Endometrial microvascular endothelial cells (primary cell): ENCODE data around the gene PCBD1. TPM values are rescaled to one million over a fixed set of nuclear protein-coding genes. Genes with fewer than 3 reads are reported as not detected.

Experiments
- in situ Hi-C: cut with HindIII; loops from 2 replicates; pipeline ENCODE4 v1.10.0; 2017; ENCODE audit warnings: low sequenced_read_pairs, low pct_unique_long_range_greater_than_20kb; ENCODE audit errors: inconsistent ontology term
- total RNA-seq: library from RNA; depleted of rRNA; stranded (reverse); fragments of >200 nt; gene quantifications from one replicate; pipeline ENCODE4 v1.2.3, GENCODE V29; 2015; ENCODE audit errors: inconsistent ontology term

PCBD1 gene
- total RNA-seq = 134 TPM

DNA sequence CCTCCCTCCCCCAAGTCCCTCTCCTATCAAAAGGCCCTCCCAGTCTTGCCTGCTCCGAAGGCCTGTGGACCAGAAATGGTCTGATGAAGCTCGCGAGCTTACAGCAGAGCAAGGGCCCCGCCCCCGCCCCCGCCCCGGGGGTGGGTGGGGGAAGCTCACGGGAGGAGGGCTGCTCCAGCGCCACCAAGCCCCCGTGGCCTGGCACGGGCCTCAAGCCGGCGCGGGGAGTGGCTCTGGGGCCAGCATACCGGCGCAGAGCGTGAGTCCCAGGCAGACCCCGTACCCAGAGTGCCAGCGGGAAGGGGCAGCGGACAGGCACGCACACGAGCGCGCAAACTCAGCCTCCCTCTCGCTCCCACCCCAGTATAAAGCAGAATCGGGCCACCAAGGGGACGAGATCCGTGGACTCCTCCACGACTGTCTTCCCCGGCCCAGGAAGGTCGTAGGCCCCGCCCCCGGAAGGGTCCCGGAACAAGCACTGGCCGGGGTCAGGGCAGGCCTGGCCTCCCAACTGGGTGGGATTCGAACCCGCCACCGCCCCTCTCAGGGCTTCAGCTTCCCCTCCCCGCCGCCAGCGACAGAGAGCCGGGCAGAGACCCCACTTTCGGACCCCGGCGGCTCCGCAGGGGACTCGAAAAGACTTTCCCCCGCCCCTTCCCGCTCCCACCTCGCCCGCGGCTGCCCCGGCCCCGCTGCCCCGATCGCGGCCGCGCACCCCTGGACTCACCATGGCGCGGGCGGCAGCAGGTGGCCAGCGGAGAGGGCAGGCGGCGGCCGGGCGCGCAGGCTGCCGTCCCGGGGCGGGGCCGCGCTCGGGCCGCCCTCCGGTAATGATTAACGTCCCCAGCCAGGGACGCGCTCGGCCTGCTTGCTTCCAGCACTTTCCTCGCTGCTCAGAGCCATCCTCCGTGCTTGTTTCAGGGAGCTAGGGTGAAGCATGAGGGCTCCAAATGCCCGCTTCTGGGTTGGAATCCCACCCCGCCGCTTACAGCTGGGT lies at the start of gene PCBD1:
Gene PCBD1, minus strand, starts transcription at position 762 of the 997 bp plus-strand sequence. Its CDS starts 32 bp downstream, at position 730.
- in situ Hi-C loops = no loop called here

GRCh38 chr10:70937661-70938060 lies 49.3 kb upstream of the PCBD1 start:
- in situ Hi-C loops = no loop called here

GRCh38 chr10:70936111-70936510 lies 47.7 kb upstream of the PCBD1 start:
- in situ Hi-C loops = no loop called here

- in situ Hi-C loops = no loop called here
Measured at GRCh38 chr10:70935631-70936030, 47.3 kb upstream of the PCBD1 start.

- in situ Hi-C loops = no loop called here
Measured at GRCh38 chr10:70935125-70935625, 46.8 kb upstream of the PCBD1 start.

- in situ Hi-C loops = no loop called here
Measured at GRCh38 chr10:70934701-70935100, 46.3 kb upstream of the PCBD1 start.

DNA sequence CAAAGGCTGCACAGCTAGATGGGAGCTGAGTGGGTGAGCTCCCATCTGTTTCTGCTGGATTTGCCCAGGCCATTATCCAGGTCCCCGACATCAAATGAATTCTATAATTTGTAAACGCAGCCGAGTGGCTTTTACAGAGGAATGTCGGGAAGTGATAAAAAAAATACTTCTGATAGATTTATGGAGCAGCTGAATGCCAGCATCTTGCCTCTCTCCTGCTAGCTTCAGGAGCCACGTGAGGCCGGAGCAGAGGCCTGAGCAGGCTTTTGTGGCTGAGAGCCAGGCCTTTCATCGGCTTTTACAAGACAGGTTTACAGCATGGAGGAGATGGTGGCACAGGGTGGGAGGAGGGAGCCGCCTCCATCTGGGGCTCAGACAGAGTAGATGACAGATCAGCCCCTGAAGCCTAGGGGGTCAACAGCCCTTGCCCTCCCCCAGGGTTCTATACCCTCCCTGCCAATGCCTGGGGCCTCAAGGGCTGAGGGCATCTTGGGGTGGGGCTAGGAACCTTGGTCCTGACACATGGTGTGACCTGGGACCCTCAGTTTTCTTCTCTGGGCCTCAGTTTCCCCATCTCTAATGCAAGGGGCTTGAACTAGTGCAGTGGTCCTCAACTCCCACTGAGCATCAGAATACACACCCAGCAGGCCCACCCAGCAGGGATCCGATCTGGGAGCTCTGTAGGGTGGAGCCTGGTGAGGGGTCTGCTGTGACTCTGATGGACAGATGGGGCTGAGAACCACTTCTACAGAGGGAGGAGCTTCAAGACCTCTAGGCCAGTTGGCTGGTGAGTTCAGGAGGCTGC lies 44.2 kb upstream of the PCBD1 start:
- in situ Hi-C loops = no loop called here

DNA sequence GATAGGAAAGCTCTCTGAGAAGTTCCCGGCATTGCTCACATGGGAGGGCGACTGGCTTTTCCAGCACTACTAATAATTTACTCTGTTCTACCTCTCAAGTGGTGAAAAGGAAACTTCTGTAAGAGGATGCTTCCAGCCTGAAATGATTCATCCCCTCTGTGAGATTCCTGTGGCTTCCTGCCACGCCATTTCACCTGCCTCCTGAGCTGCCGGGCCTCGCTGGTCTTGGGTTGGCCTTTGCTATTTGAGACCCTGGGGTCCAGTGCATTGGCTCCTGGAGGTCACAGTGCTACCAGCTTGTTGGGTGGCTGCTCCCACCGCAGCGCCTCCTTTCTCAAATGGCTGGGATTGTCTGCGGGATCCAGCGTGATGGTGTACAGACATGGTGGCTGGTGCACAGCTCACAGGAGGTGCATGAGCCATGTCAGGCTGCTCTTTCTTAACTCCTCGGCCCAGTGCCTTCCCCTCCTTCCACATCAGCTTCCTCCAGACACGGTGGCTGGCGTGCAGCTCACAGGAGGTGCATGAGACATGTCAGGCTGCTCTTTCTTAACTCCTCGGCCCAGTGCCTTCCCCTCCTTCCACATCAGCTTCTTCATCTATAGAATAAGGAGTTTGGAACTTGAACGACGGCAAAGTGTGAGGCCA lies 42.9 kb upstream of the PCBD1 start:
- in situ Hi-C loops = no loop called here

GRCh38 chr10:70930263-70931000 lies 42.1 kb upstream of the PCBD1 start:
- in situ Hi-C loops = no loop called here

- in situ Hi-C loops = no loop called here
Measured at GRCh38 chr10:70928140-70928539, 39.8 kb upstream of the PCBD1 start.

DNA sequence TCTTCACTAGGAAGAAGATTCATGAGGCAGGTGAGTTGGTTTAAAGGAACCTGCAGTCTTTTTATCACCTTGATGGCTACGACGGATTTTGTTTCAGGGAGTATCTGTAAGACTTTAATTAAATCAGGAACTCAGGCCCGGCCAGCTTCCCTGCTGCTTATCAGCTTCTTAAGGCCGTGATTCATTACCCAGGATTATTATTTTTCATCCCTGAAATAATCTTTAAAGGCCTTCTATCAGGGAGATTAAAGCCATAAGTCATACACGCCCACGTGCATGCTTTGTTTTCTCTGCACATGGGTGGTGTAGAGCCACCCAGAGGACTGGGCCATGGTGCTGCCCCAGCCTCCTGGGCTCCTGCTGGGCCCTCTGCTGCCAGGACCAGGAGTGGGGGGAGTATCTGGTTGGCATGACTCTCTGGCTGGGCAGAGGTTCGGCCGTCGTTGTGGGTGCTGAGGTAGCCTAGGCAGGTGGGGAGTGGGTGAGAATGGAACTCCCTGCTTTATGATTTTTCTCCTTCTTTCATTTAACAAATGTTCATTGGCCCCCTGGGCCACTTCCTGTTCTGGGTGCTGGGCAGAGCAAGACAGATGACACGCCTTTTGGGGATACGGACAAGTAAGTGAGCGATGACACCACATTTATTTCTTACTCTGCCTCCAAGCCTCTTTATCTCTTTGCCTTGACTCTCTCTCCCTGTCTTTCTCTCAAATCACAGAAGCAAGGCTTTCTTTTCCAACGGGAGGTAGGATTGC lies 39.0 kb upstream of the PCBD1 start:
- in situ Hi-C loops = no loop called here

GRCh38 chr10:70926226-70927000 lies 38.0 kb upstream of the PCBD1 start:
- in situ Hi-C loops = no loop called here

DNA sequence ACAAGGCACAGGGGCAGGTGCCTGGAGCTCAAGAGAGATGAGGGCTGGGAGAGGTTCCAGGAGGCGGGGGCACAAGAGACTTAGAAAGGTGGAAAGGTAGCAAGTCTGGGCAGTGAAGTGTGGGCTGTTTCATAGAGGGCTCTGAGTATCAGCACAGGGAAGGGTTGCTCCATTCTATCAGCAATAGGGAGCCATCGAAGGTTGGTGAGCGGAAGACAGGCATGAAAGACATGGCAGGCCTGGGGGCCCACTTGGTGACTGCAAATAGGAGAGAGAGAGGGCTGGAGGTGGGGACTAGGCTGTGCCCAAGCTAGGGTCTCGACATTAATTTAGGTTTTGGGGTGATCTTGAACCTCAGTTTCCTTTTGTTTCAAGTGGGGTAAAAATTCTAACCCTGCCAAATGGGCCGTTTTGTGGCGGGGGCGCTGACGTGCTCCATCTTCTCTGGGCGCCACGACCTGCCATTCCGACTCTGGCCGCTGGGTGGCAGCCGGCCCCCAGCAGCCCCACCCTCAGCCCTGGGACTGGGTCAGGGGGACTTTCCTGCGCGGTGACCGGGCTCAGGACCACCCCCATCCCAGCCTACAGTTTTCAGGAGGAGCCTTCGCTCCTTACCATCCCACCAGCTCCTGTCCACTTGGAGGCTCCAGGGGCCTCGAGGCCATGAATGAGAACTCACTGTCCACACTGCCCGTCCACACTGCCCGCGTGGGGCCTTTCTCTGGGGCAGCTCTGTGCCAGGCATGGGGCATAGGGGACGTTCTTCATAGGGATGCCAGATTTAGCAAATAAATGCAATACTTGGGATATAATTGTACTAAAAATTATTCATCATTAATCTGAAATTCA lies 37.2 kb upstream of the PCBD1 start:
- in situ Hi-C loops = no loop called here

- in situ Hi-C loops = no loop called here
Measured at GRCh38 chr10:70923696-70924095, 35.3 kb upstream of the PCBD1 start.

DNA sequence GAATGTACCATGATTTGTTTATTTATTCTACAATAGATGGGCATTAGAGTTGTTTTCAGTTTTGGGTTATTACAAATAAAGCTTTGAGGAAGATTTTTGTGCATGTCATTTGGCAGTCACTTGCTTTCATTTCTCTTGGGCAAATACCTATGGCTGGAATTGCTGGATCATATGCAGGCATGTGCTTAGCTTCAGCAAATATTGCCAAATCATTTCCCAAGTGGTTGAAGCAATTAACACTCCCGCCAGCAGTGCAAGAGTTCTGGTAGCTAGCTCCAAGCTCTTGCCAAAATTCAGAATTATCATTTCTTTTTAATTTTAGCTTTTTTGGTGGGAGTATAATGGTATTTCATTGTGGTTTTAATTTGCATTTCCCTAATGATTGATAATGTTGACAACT lies 32.9 kb upstream of the PCBD1 start:
- in situ Hi-C loops = no loop called here

DNA sequence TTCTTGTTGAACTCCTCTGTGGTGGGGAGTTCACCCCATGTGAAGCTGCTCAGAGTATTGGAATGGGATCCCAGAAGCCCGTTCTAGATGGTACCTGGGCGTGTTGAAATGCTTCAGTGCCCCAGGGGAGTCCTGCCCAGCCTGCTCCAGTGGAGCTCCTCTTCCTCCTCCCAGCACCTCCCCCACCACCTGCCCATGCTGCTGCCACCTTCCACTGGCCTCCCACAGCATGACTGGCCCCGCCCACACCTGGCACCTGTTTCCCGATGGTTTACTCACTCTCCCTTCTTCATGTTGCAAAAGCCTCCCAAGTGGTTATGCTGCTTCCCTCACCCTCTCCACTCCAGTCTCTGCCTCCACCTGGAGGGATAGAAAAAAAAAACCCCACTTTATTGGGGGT lies 32.2 kb upstream of the PCBD1 start:
- in situ Hi-C loops = no loop called here
